Nephron progenitor cell (in vitro differentiated cells): ENCODE results near the gene LAMA2.

Source experiments
- DNase-seq: peaks from one replicate; pipeline ENCODE4 v3.0.0; 2021
- H3K27ac Mint-ChIP-seq: 2 replicates; pipeline ENCODE4 v1.8.0; 2021; ENCODE audit warnings: mild to moderate bottlenecking, moderate library complexity, mixed read lengths
- H3K27me3 Mint-ChIP-seq: 2 replicates; pipeline ENCODE4 v1.8.0; 2021; ENCODE audit warnings: mild to moderate bottlenecking, low read depth, mixed read lengths; ENCODE audit not compliant: poor library complexity
- H3K36me3 Mint-ChIP-seq: 2 replicates; pipeline ENCODE4 v1.8.0; 2021; ENCODE audit warnings: low read depth, mixed read lengths
- H3K4me1 Mint-ChIP-seq: 2 replicates; pipeline ENCODE4 v1.8.0; 2021; ENCODE audit warnings: mixed read lengths
- H3K4me3 Mint-ChIP-seq: 2 replicates; pipeline ENCODE4 v1.8.0; 2021; ENCODE audit warnings: mild to moderate bottlenecking, moderate library complexity, mixed read lengths
- H3K9me3 Mint-ChIP-seq: 2 replicates; pipeline ENCODE4 v1.8.0; 2021; ENCODE audit warnings: mild to moderate bottlenecking, moderate library complexity, mixed read lengths
- TF ChIP-seq, protein P1 (sequence below): fragments of 200-600 bp; sonication (generic); IDR thresholded peaks from 2 replicates; pipeline ENCODE4 v1.5.0; 2021; ENCODE audit warnings: antibody characterized with exemption

LAMA2 gene

DNA sequence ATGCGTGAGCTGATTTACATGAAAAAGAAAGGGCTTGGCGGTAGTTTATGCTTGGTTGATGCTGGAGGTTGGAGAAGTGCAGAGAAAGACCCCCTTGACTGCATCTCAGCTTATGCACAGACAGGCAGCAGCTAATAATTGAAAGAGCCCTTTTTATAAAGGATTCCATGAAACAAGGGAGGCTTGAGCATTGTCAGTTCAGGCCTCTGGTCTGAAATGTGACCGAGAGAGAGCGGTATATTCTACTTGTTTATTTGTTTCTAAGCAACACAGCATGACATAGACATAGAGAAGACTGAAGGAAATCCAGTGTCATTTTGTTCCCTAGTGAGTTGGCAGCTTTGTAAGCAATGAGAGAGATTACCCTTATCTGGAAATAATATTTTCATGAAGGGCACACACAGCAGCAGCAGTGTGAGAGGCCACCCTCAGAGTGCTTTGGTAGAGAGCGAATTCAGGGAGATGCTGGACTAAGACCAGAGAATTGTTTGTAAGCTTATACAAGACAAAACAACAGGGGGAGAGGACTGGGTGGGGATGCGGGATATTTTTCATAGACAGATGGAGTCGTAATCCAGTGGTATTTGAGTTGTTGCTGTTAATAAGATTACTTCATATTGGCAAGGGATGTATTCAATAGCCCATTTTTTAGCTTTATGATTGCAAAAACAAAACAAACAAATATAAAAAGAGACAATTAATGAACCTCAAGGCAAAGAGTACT lies 34.6 kb upstream of the LAMA2 start:
- Mint-ChIP-seq H3K4me3 (no peak overlapping the region), H3K27ac (no peak overlapping the region)

DNA sequence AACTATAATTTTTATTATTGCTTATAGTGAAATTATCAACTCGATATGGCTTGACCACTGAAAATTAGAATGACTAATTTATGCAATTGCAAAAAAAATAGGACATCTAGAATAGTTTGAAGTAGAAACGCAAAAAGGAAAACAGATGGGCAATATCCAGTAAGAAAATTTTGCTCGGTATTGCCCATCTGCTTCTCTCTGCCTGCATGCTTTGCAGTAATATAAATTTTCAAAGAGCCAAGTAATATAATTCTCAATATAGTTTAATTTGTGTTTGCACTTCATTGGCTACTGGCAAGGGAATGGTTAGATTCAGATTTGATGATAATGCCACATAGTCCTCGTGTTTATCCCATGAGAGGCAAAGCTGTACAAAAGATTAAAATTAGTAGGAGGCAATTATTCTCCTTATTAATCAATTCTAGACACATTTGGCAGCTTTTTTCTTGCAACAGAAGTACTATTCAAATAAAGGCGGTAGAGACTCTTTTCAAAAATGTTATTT lies 27.3 kb upstream of the LAMA2 start:
- H3K36me3 Mint-ChIP-seq: no peaks in the 10 kb centered on the region
- no peaks in the 10 kb centered on the region for H3K27me3 Mint-ChIP-seq
- H3K4me3 Mint-ChIP-seq: no peak overlapping the region
- TF ChIP-seq, protein P1, sequence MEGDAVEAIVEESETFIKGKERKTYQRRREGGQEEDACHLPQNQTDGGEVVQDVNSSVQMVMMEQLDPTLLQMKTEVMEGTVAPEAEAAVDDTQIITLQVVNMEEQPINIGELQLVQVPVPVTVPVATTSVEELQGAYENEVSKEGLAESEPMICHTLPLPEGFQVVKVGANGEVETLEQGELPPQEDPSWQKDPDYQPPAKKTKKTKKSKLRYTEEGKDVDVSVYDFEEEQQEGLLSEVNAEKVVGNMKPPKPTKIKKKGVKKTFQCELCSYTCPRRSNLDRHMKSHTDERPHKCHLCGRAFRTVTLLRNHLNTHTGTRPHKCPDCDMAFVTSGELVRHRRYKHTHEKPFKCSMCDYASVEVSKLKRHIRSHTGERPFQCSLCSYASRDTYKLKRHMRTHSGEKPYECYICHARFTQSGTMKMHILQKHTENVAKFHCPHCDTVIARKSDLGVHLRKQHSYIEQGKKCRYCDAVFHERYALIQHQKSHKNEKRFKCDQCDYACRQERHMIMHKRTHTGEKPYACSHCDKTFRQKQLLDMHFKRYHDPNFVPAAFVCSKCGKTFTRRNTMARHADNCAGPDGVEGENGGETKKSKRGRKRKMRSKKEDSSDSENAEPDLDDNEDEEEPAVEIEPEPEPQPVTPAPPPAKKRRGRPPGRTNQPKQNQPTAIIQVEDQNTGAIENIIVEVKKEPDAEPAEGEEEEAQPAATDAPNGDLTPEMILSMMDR: no peak
- no peaks in the 10 kb centered on the region for H3K4me1 Mint-ChIP-seq
- DNase-seq: no peak
- peaks cover 1% of the 10 kb centered on the region for H3K9me3 Mint-ChIP-seq
- H3K27ac Mint-ChIP-seq: no peak overlapping the region

More for the DNA sequence above, 34.6 kb upstream of the LAMA2 start:
- H3K9me3 Mint-ChIP-seq: no peaks in the 10 kb centered on the region
- TF ChIP-seq, protein P1: no peak
- H3K36me3 Mint-ChIP-seq: no peaks in the 10 kb centered on the region
- DNase-seq: no peak
- peaks cover 6% of the 10 kb centered on the region for H3K27me3 Mint-ChIP-seq
- no peaks in the 10 kb centered on the region for H3K4me1 Mint-ChIP-seq

DNA sequence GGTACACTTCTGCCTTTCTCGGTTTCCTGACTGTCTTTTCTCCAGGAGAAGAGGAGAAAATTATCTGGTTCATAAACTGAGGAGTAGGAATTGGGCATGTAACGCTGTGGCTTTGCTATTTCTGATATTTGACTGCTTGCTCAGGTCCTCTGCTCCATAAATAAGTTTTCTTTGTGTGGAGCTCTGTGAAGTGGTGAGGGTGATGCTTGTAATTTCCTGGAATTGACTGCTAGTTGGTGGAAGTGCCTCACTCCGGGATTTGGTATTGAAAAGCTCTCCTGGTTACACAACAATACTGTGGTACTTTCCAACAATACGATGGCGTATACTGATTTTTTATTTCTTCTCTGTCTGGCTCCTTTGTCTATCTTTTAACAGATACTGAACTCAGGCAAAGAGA lies 25.1 kb upstream of the LAMA2 start:
- H3K36me3 Mint-ChIP-seq: no peaks in the 10 kb centered on the region

DNA sequence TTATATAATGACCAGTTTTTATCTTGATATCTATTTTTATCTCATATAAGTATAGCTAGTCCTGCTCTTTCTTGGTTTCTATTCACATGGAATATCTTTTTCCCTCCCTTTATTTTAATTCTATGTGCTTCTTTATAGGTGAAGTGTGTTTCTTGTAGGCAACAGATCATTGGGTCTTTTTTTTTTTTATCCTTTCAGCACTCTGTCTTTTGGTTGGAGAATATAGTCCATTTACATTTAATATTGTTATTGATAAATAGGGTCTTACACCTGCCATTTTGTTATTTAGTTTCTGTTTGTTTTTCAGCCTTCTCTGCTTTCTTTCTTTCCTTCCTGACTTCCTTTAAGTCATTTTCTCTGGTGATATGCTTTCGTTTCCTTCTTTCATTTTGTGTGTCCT lies 22.2 kb upstream of the LAMA2 start:
- TF ChIP-seq, protein P1: no peak
- Mint-ChIP-seq H3K4me1 (no peaks in the 10 kb centered on the region), H3K9me3 (peaks cover 15% of the 10 kb centered on the region), H3K27ac (no peak overlapping the region), H3K36me3 (no peaks in the 10 kb centered on the region), H3K4me3 (no peak overlapping the region), H3K27me3 (no peaks in the 10 kb centered on the region)
- no peak for DNase-seq

More for the DNA sequence above, 25.1 kb upstream of the LAMA2 start:
- no peak overlapping the region for H3K27ac Mint-ChIP-seq
- H3K4me3 Mint-ChIP-seq: no peak overlapping the region
- peaks cover 15% of the 10 kb centered on the region for H3K9me3 Mint-ChIP-seq
- H3K27me3 Mint-ChIP-seq: no peaks in the 10 kb centered on the region
- DNase-seq: no peak
- no peaks in the 10 kb centered on the region for H3K4me1 Mint-ChIP-seq
- TF ChIP-seq, protein P1: no peak

DNA sequence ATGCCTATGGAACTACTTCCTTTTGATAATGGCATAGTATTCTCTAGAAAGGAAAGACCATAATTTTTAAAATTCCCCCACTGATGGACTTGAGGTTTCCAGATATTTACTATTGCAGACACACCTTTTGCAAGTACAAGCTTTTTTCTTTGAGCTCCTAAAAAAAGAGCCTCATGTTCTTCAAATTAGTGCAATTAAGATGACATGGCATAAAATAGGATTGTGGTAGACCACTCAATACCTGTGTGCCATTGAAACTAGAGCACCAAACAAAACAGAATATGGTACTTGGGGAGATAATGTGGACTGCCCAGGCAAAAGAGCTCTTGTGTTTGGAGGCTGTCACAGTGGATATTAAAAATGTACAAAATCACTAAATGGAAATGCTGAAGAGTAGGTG lies 19.0 kb upstream of the LAMA2 start:
- Mint-ChIP-seq H3K27me3 (no peaks in the 10 kb centered on the region), H3K9me3 (peaks cover 15% of the 10 kb centered on the region), H3K36me3 (no peaks in the 10 kb centered on the region), H3K27ac (no peak overlapping the region), H3K4me3 (no peak overlapping the region), H3K4me1 (no peaks in the 10 kb centered on the region)
- DNase-seq: no peak
- TF ChIP-seq, protein P1: no peak

DNA sequence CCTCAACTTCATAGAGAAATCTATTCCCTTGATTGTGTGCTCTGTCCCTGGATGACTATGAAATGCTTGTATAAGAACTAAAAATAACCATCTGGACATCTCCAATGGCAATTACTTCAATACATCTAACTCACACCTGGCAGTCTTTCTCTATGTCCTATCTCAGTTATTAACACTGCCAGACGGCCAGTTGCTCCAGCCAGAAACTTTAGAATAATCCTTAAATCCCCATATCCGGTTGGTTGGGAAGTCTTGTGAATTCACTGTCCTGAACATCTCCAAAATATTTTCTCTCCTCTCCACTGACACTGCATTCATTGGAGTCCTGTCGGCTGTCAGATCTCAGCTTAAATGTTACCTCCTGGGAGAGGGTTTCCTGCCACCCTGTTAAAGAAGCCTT lies 12.2 kb upstream of the LAMA2 start:
- no peak for DNase-seq
- peaks cover 10% of the 10 kb centered on the region for H3K9me3 Mint-ChIP-seq

More for the DNA sequence above, 12.2 kb upstream of the LAMA2 start:
- Mint-ChIP-seq H3K36me3 (no peaks in the 10 kb centered on the region), H3K4me3 (no peak overlapping the region), H3K27ac (no peak overlapping the region), H3K27me3 (no peaks in the 10 kb centered on the region), H3K4me1 (no peaks in the 10 kb centered on the region)
- TF ChIP-seq, protein P1: no peak
